Measurements from ENCODE around the gene GPR17. TPM values are rescaled to one million over a fixed set of nuclear protein-coding genes. Genes with fewer than 3 reads are reported as not detected.

The GPR17 gene
- total RNA-seq, 2 experiments from 2014 or later = not detected

DNA sequence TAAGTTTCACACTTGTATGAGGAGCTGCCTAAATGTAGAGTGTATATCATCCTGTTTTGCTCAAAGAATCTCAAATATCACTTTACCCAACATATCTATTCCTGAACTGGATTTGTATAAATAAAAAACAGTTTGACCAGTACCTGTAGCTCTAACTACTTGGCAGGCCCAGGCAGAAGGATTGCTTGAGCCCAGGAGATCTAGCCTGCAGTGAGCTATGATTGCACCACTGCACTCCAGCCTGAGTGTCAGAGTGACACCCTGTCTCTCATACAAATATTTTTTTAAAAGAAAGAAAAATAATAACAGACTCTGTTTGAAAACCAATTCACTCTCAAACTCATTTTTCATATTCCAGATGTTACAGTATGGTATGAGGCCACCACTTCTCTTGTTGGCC, 37.1 kb downstream of the GPR17 start:
- no peak for ATAC-seq
- Mint-ChIP-seq H3K4me1 (ENCODE audit: low read depth) (no peaks in the 10 kb centered on the region), H3K4me3 (no peak overlapping the region), H3K27me3 (peaks cover 3% of the 10 kb centered on the region), H3K27ac (no peak overlapping the region), H3K9me3 (peaks cover 2% of the 10 kb centered on the region), H3K36me3 (ENCODE audit: low read depth) (no peaks in the 10 kb centered on the region)
- DNase-seq = no peak
- ChIA-PET POLR2A (no interaction called here), CTCF (interaction anchor here (2.1 kb wide), 1 partner anchor 92 kb away, joined by 7 read pairs; no protein-coding TSS in a partner anchor)
- TF ChIP-seq, protein P1, sequence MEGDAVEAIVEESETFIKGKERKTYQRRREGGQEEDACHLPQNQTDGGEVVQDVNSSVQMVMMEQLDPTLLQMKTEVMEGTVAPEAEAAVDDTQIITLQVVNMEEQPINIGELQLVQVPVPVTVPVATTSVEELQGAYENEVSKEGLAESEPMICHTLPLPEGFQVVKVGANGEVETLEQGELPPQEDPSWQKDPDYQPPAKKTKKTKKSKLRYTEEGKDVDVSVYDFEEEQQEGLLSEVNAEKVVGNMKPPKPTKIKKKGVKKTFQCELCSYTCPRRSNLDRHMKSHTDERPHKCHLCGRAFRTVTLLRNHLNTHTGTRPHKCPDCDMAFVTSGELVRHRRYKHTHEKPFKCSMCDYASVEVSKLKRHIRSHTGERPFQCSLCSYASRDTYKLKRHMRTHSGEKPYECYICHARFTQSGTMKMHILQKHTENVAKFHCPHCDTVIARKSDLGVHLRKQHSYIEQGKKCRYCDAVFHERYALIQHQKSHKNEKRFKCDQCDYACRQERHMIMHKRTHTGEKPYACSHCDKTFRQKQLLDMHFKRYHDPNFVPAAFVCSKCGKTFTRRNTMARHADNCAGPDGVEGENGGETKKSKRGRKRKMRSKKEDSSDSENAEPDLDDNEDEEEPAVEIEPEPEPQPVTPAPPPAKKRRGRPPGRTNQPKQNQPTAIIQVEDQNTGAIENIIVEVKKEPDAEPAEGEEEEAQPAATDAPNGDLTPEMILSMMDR (IDR thresholded peaks at IDR 0.05) = no peak
- intact Hi-C loops (cut with micrococcal nuclease) = no loop called here

DNA sequence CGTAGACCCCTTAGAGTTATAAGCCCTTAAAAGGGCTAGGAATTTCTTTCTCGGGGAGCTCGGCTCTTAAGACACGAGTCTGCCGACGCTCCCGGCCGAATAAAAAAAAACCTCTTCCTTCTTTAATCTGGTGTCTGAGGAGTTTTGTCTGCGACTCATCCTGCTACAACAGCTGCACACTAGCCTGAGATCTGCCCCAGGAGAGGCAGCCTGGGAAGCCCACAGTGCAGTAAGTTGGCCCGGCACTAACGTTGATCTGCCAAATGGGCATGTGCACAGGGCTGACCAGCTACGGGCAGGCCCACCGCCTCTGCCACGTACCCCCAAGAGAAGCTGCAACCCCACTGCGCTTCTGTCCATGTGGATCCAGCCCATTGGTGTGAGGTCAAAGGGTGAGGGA, 37.8 kb downstream of the GPR17 start:
- CTCF ChIA-PET = no interaction called here
- H3K4me3 Mint-ChIP-seq = no peak overlapping the region
- intact Hi-C loops (cut with micrococcal nuclease) = no loop called here
- TF ChIP-seq, protein P1 (IDR thresholded peaks at IDR 0.05) = no peak
- ATAC-seq (no peak), DNase-seq (no peak)
- H3K9me3 Mint-ChIP-seq = peaks cover 8% of the 10 kb centered on the region
- H3K27me3 Mint-ChIP-seq = peaks cover 1% of the 10 kb centered on the region
- no peaks in the 10 kb centered on the region for H3K4me1 Mint-ChIP-seq (ENCODE audit: low read depth)
- no peak overlapping the region for H3K27ac Mint-ChIP-seq
- POLR2A ChIA-PET = no interaction called here
- H3K36me3 Mint-ChIP-seq (ENCODE audit: low read depth) = no peaks in the 10 kb centered on the region

DNA sequence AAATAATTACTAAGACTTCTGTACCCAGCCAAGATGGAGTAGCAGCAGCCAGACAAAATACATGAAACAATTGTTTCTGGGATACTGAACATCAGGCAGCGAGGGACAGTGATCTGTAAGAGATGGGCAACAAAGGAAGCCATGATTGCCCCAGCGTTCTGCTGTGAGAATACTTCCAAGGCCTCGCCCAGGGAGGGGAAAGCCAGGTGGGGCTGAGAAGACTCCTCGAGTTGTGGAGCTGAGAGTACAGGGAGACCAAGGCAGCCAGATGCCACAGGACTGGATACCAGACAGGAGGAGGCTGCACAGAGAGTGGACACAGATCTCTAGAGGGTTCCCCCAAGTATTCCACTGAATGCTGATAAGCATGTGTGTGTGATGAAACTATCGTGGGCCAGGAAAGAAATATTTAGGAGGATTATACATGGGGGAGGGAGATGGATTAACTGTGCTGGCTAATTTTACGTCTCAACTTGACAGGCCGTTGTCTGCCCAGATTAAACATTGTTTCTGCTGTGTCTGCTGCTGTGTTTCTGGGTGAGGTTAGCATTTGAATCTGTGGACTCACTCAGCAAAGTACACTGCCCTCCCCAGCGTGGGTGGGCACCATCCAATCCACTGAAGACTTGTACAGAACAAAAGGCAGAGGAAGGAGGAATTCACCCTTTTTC, 39.6 kb downstream of the GPR17 start:
- CTCF ChIA-PET = no interaction called here
- no peaks in the 10 kb centered on the region for H3K27me3 Mint-ChIP-seq
- POLR2A ChIA-PET = no interaction called here
- ATAC-seq (no peak), DNase-seq (no peak)
- no peak overlapping the region for H3K27ac Mint-ChIP-seq
- H3K4me3 Mint-ChIP-seq = no peak overlapping the region
- intact Hi-C loops (cut with micrococcal nuclease) = no loop called here
- H3K36me3 Mint-ChIP-seq (ENCODE audit: low read depth) = peaks cover 2% of the 10 kb centered on the region
- TF ChIP-seq, protein P1 (IDR thresholded peaks at IDR 0.05) = no peak
- H3K9me3 Mint-ChIP-seq = peaks cover 10% of the 10 kb centered on the region
- H3K4me1 Mint-ChIP-seq (ENCODE audit: low read depth) = no peaks in the 10 kb centered on the region

DNA sequence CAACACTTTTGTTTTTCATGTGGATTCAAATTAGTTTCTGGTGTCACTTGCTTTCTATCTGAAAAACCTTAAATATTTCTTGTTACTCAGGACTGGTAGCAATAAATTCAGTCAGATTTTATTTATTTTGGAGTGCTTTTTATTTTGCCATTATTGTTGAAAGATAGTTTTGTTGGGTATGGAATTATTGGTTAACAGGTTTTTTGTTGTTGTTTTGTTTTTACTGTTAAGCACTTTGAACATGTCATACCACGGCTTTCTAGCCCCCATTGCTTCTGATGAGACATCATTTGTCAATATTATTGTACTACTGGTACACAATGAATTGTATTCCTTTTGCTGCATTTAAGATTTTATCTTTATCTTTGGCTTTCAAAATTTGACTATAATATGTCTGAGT, 42.5 kb downstream of the GPR17 start:
- H3K27ac Mint-ChIP-seq = no peak overlapping the region
- TF ChIP-seq, protein P1 (IDR thresholded peaks at IDR 0.05) = no peak
- POLR2A ChIA-PET = no interaction called here
- peaks cover 4% of the 10 kb centered on the region for H3K36me3 Mint-ChIP-seq (ENCODE audit: low read depth)
- intact Hi-C loops (cut with micrococcal nuclease) = no loop called here
- CTCF ChIA-PET = no interaction called here
- H3K4me1 Mint-ChIP-seq (ENCODE audit: low read depth) = no peaks in the 10 kb centered on the region
- peaks cover 18% of the 10 kb centered on the region for H3K9me3 Mint-ChIP-seq
- H3K27me3 Mint-ChIP-seq = no peaks in the 10 kb centered on the region
- ATAC-seq (no peak), DNase-seq (no peak)
- no peak overlapping the region for H3K4me3 Mint-ChIP-seq

DNA sequence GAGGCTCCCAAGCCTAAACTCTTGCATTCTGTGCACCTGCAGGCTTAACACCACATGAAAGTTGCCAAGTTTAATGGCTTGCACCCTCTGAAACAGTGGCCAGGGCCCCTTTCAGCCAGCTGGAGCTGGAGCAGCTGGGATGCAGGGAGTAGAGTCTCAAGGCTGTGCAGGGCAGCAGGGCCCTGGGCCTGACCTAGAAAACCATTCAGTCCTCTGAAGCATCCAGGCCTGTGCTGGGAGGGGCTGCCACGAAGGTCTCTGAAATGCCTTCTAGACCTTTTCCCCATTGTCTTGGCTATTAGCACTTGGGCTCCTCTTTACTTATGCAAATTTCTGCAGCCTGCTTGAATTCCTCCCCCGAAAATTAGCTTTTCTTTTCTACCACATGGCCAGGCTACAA, 44.7 kb downstream of the GPR17 start:
- ChIA-PET CTCF (no interaction called here), POLR2A (interaction anchor here (1.0 kb wide), 1 partner anchor 10 kb away, joined by 3 read pairs; no protein-coding TSS in a partner anchor)
- Mint-ChIP-seq H3K27ac (no peak overlapping the region), H3K27me3 (no peaks in the 10 kb centered on the region), H3K36me3 (ENCODE audit: low read depth) (peaks cover 4% of the 10 kb centered on the region), H3K4me3 (no peak overlapping the region), H3K9me3 (peaks cover 18% of the 10 kb centered on the region), H3K4me1 (ENCODE audit: low read depth) (no peaks in the 10 kb centered on the region)
- intact Hi-C loops (cut with micrococcal nuclease) = no loop called here
- TF ChIP-seq, protein P1 (IDR thresholded peaks at IDR 0.05) = no peak
- ATAC-seq (no peak), DNase-seq (no peak)
